GM18858 (cell line): ENCODE data around the gene DDI1.
"Not testable (repeated sequence)": the region's sequence is repeated elsewhere in the genome, so short reads cannot be mapped to it uniquely, and the experiment has no call there.

Experiments
- ATAC-seq: cut with Tn5 transposase; IDR thresholded peaks from one replicate; pipeline ENCODE4 v1.9.1; 2021; ENCODE audit not compliant: unreplicated experiment

The DDI1 gene

GRCh38 chr11:104036995-104037394 lies 555 bp downstream of the DDI1 start:
- no peak for ATAC-seq

- no peak for ATAC-seq
These were observed 5.4 kb downstream of the DDI1 start for GRCh38 chr11:104041792-104042191.

GRCh38 chr11:104043142-104043541 lies 6.7 kb downstream of the DDI1 start:
- ATAC-seq: no peak

GRCh38 chr11:104043678-104044239 lies 7.3 kb downstream of the DDI1 start:
- no peak for ATAC-seq

GRCh38 chr11:104046331-104046730 lies 9.9 kb downstream of the DDI1 start:
- ATAC-seq: no peak

- ATAC-seq: not testable (repeated sequence)
These were observed 10.4 kb downstream of the DDI1 start for GRCh38 chr11:104046858-104047257.

- no peak for ATAC-seq
These were observed 12.7 kb downstream of the DDI1 start for GRCh38 chr11:104049116-104049515.

GRCh38 chr11:104051778-104052177 lies 15.3 kb downstream of the DDI1 start:
- no peak for ATAC-seq

- ATAC-seq: no peak
These were observed 17.5 kb downstream of the DDI1 start for GRCh38 chr11:104053743-104054478.

- no peak for ATAC-seq
These were observed 18.6 kb downstream of the DDI1 start for GRCh38 chr11:104054911-104055529.

GRCh38 chr11:104055596-104055995 lies 19.2 kb downstream of the DDI1 start:
- no peak for ATAC-seq

GRCh38 chr11:104057908-104058307 lies 21.5 kb downstream of the DDI1 start:
- ATAC-seq: no peak

GRCh38 chr11:104058680-104059079 lies 22.2 kb downstream of the DDI1 start:
- ATAC-seq: no peak

GRCh38 chr11:104060004-104060794 lies 23.8 kb downstream of the DDI1 start:
- no peak for ATAC-seq

- ATAC-seq: peak; percentile 62
These were observed 24.4 kb downstream of the DDI1 start for GRCh38 chr11:104060820-104061219.

- ATAC-seq: no peak
These were observed 25.5 kb downstream of the DDI1 start for GRCh38 chr11:104061853-104062521.

- no peak for ATAC-seq
These were observed 27.7 kb downstream of the DDI1 start for GRCh38 chr11:104064034-104064630.

GRCh38 chr11:104067534-104067933 lies 31.1 kb downstream of the DDI1 start:
- no peak for ATAC-seq

GRCh38 chr11:104073950-104074705 lies 37.7 kb downstream of the DDI1 start:
- ATAC-seq: peak; percentile 90

GRCh38 chr11:104075091-104075490 lies 38.7 kb downstream of the DDI1 start:
- no peak for ATAC-seq
